ENCODE data around the gene LCT. TPM values are rescaled to one million over a fixed set of nuclear protein-coding genes. Genes with fewer than 3 reads are reported as not detected.
"Not testable (repeated sequence)": the region's sequence is repeated elsewhere in the genome, so short reads cannot be mapped to it uniquely, and the experiment has no call there.

The LCT gene
- polyA plus RNA-seq, 4 donors = 37.0 to 332 (median 73.6) TPM

DNA sequence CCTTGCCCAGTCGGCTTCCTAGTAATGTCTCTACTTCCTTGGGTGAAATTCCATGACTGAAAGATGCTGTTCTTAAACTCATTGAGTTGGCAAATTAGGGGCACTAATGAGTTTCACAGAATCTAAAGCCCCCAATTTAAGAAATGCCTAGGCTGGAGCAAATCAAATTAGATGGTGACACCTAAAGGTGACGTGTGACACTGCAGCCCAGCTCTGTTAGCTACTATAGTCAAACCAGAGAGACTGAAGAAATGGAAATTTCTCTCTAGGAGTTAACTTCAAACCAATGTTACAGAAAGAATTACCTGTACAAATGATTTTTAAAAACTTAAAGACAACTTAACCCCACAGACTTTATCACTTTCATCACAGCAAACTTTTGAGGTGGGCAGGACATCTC lies 37.2 kb downstream of the LCT start:
- Histone ChIP-seq H3K36me3 (ENCODE audit: control insufficient read depth in 3 of 3, insufficient read depth in 2 of 3, low read depth in 1 of 3, low read length in 3 of 3) (peaks cover 0 to 75% (median 18%) of the 10 kb centered on the region in 3 donors), H3K4me1 (ENCODE audit: control insufficient read depth in 3 of 3, insufficient read depth in 2 of 3, low read depth in 1 of 3, low read length in 2 of 3) (no peaks in the 10 kb centered on the region), H3K9me3 (ENCODE audit: control insufficient read depth in 2 of 2, insufficient read depth in 1 of 2, low read depth in 1 of 2, low read length in 1 of 2) (peaks cover 0 to 25% of the 10 kb centered on the region in 2 donors), H3K27me3 (ENCODE audit: control insufficient read depth in 3 of 3, insufficient read depth in 3 of 3, low read length in 3 of 3) (no peaks in the 10 kb centered on the region), H3K27ac (ENCODE audit: low read depth in 1 of 3, low read length in 2 of 3) (no peak overlapping the region), H3K4me3 (ENCODE audit: low read depth in 1 of 3, low read length in 3 of 3) (no peak overlapping the region)
- DNase-seq (no peak), FAIRE-seq (no peak)
- 45 to 62% (median 48%) methylated on average over 2 of the region's 2 CpGs for WGBS, 3 donors

DNA sequence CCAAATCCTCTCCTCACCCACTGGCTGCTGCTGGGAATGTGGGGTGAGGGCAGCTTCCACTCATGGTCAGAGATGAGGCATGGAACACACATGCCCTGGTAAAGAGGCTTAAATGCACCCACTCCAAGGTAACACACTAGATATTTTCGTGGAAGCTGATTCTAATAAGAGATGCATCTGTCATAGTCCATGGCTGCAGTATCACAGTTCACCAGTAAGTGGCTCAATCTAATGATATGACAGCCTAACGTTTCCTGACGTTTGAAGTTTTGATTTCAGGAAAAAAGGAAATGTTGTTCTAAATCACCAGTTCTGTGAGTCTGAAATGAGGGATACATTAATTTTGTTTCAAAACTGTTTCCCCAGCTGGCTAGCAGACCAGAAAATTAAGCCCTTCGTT lies 38.2 kb downstream of the LCT start:
- WGBS, 3 donors = 33 to 50% (median 39%) methylated on average over 4 of the region's 4 CpGs
- Histone ChIP-seq H3K4me3 (ENCODE audit: low read depth in 1 of 3, low read length in 3 of 3) (no peak overlapping the region), H3K27ac (ENCODE audit: low read depth in 1 of 3, low read length in 2 of 3) (no peak overlapping the region), H3K36me3 (ENCODE audit: control insufficient read depth in 3 of 3, insufficient read depth in 2 of 3, low read depth in 1 of 3, low read length in 3 of 3) (peaks cover 0 to 73% (median 18%) of the 10 kb centered on the region in 3 donors), H3K9me3 (ENCODE audit: control insufficient read depth in 2 of 2, insufficient read depth in 1 of 2, low read depth in 1 of 2, low read length in 1 of 2) (peaks cover 0 to 25% of the 10 kb centered on the region in 2 donors), H3K4me1 (ENCODE audit: control insufficient read depth in 3 of 3, insufficient read depth in 2 of 3, low read depth in 1 of 3, low read length in 2 of 3) (no peaks in the 10 kb centered on the region), H3K27me3 (ENCODE audit: control insufficient read depth in 3 of 3, insufficient read depth in 3 of 3, low read length in 3 of 3) (no peaks in the 10 kb centered on the region)
- no peak for DNase-seq
- FAIRE-seq = no peak

DNA sequence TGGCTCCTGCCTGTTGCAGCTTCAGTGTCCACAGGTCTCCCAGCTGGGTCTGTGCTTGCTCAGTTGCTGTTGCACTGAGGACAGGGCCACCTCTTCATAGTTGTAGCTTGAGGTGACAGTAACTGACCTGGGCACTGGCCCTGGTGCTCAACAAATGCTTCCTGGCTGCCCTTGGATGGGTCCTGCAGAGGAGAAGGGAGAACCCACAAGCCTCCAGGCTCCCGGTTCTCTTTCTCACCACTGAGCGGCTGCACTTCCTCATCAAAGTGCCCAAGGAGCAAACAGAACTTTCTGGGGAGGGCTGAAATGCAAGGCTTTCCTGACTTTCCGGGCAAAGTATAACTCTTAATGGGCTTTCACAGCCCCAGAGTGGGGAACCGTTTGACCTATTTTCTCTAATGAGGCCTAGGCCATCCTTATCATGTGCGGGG lies 38.7 kb downstream of the LCT start:
- Histone ChIP-seq H3K9me3 (ENCODE audit: control insufficient read depth in 2 of 2, insufficient read depth in 1 of 2, low read depth in 1 of 2, low read length in 1 of 2) (peaks cover 0 to 25% of the 10 kb centered on the region in 2 donors), H3K27me3 (ENCODE audit: control insufficient read depth in 3 of 3, insufficient read depth in 3 of 3, low read length in 3 of 3) (no peaks in the 10 kb centered on the region), H3K4me1 (ENCODE audit: control insufficient read depth in 3 of 3, insufficient read depth in 2 of 3, low read depth in 1 of 3, low read length in 2 of 3) (no peaks in the 10 kb centered on the region), H3K4me3 (ENCODE audit: low read depth in 1 of 3, low read length in 3 of 3) (no peak overlapping the region), H3K36me3 (ENCODE audit: control insufficient read depth in 3 of 3, insufficient read depth in 2 of 3, low read depth in 1 of 3, low read length in 3 of 3) (peaks cover 0 to 69% (median 15%) of the 10 kb centered on the region in 3 donors), H3K27ac (ENCODE audit: low read depth in 1 of 3, low read length in 2 of 3) (no peak overlapping the region)
- 61 to 95% (median 67%) methylated on average over 4 to 5 of the region's 5 CpGs for WGBS, 3 donors
- DNase-seq (no peak), FAIRE-seq (no peak)

DNA sequence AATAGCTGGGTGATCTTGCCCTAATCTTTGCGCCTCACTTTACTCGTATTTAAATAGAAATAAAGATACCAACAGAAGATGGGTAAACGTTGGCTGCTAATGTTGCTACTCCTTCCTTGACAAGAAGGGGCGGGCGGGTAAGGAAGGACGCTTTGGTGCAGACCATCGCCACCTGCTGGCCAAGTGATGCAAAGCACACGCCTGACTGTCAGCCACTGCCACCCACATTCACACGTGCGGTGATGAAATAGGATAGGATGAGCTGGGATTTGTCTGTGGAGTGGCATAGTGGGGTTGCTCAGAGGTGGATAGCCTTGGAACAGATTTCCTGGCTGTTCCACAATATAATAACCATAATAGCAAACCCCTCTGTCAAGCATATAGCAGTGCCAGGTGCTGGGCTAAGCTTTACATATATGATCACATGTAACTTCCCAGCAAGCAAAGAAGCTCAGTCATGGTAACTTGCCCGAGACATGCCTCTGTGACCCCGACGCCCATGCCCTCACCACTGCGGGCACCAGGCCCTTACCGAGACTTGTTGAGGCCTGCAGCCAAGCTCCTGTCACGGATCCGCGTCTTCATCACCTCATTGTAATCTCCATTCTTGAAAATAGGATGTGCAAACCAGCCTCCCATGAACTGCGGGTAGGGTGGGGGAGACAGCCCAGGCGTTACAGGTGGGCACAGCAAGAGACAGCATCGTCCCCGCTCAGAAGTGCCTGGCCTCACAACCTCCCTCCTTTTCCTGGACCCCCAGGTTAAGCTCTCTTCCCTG lies 39.3 kb downstream of the LCT start:
- Histone ChIP-seq H3K9me3 (ENCODE audit: control insufficient read depth in 2 of 2, insufficient read depth in 1 of 2, low read depth in 1 of 2, low read length in 1 of 2) (peaks cover 0 to 25% of the 10 kb centered on the region in 2 donors), H3K4me1 (ENCODE audit: control insufficient read depth in 3 of 3, insufficient read depth in 2 of 3, low read depth in 1 of 3, low read length in 2 of 3) (no peaks in the 10 kb centered on the region), H3K27ac (ENCODE audit: low read depth in 1 of 3, low read length in 2 of 3) (no peak overlapping the region), H3K27me3 (ENCODE audit: control insufficient read depth in 3 of 3, insufficient read depth in 3 of 3, low read length in 3 of 3) (no peaks in the 10 kb centered on the region), H3K4me3 (ENCODE audit: low read depth in 1 of 3, low read length in 3 of 3) (no peak overlapping the region), H3K36me3 (ENCODE audit: control insufficient read depth in 3 of 3, insufficient read depth in 2 of 3, low read depth in 1 of 3, low read length in 3 of 3) (peaks cover 0 to 73% (median 14%) of the 10 kb centered on the region in 3 donors)
- 51 to 55% (median 51%) methylated on average over 22 of the region's 22 CpGs for WGBS, 3 donors
- DNase-seq (peak; percentile 71 to 86), FAIRE-seq (no peak)

DNA sequence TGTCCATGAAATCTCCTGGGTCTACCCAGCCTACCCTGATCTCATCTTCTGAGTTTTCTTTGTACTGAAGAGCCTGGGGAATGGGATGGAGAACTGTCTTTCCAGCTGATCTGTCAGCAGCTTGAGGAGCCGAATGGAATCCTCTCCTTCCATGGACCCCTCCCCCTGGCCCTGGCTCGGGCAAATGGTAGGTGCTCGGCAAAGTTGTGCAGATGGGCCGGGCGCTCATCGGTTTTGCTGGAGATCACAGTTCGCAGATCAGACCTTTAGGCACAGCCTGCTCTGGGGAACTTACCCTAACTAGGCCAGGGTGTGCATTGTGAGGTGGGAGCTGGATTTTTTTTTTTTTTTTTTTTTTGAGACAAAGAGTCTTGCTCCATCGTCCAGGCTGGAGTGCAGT lies 40.4 kb downstream of the LCT start:
- DNase-seq (peak in 1 of 2 donors; percentile 2), FAIRE-seq (no peak)
- peaks cover 0 to 75% (median 12%) of the 10 kb centered on the region in 3 donors for H3K36me3 ChIP-seq (ENCODE audit: control insufficient read depth in 3 of 3, insufficient read depth in 2 of 3, low read depth in 1 of 3, low read length in 3 of 3)
- H3K27me3 ChIP-seq (ENCODE audit: control insufficient read depth in 3 of 3, insufficient read depth in 3 of 3, low read length in 3 of 3) = no peaks in the 10 kb centered on the region
- no peak overlapping the region for H3K4me3 ChIP-seq (ENCODE audit: low read depth in 1 of 3, low read length in 3 of 3)
- H3K4me1 ChIP-seq (ENCODE audit: control insufficient read depth in 3 of 3, insufficient read depth in 2 of 3, low read depth in 1 of 3, low read length in 2 of 3) = no peaks in the 10 kb centered on the region
- H3K9me3 ChIP-seq (ENCODE audit: control insufficient read depth in 2 of 2, insufficient read depth in 1 of 2, low read depth in 1 of 2, low read length in 1 of 2) = peaks cover 0 to 25% of the 10 kb centered on the region in 2 donors
- no peak overlapping the region for H3K27ac ChIP-seq (ENCODE audit: low read depth in 1 of 3, low read length in 2 of 3)
- 95 to 97% (median 97%) methylated on average over 8 of the region's 8 CpGs for WGBS, 3 donors

- FAIRE-seq; H3K27ac ChIP-seq (ENCODE audit: low read depth in 1 of 3, low read length in 2 of 3); H3K4me3 ChIP-seq (ENCODE audit: low read depth in 1 of 3, low read length in 3 of 3); H3K4me1 ChIP-seq (ENCODE audit: control insufficient read depth in 3 of 3, insufficient read depth in 2 of 3, low read depth in 1 of 3, low read length in 2 of 3); H3K27me3 ChIP-seq (ENCODE audit: control insufficient read depth in 3 of 3, insufficient read depth in 3 of 3, low read length in 3 of 3); DNase-seq: not testable (repeated sequence)
- H3K36me3 ChIP-seq (ENCODE audit: control insufficient read depth in 3 of 3, insufficient read depth in 2 of 3, low read depth in 1 of 3, low read length in 3 of 3) = peaks cover 0 to 76% (median 8%) of the 10 kb centered on the region in 3 donors
- 88 to 91% (median 91%) methylated on average over 4 of the region's 4 CpGs for WGBS, 3 donors
- H3K9me3 ChIP-seq (ENCODE audit: control insufficient read depth in 2 of 2, insufficient read depth in 1 of 2, low read depth in 1 of 2, low read length in 1 of 2) = peaks cover 0 to 16% of the 10 kb centered on the region in 2 donors
These were observed 41.3 kb downstream of the LCT start for GRCh38 chr2:135795641-135796040.

- Histone ChIP-seq H3K4me3 (ENCODE audit: low read depth in 1 of 3, low read length in 3 of 3) (no peak overlapping the region), H3K27ac (ENCODE audit: low read depth in 1 of 3, low read length in 2 of 3) (no peak overlapping the region), H3K36me3 (ENCODE audit: control insufficient read depth in 3 of 3, insufficient read depth in 2 of 3, low read depth in 1 of 3, low read length in 3 of 3) (peaks cover 5 to 69% (median 16%) of the 10 kb centered on the region in 3 donors), H3K27me3 (ENCODE audit: control insufficient read depth in 3 of 3, insufficient read depth in 3 of 3, low read length in 3 of 3) (no peaks in the 10 kb centered on the region), H3K9me3 (ENCODE audit: control insufficient read depth in 2 of 2, insufficient read depth in 1 of 2, low read depth in 1 of 2, low read length in 1 of 2) (peaks cover 0 to 4% of the 10 kb centered on the region in 2 donors), H3K4me1 (ENCODE audit: control insufficient read depth in 3 of 3, insufficient read depth in 2 of 3, low read depth in 1 of 3, low read length in 2 of 3) (no peaks in the 10 kb centered on the region)
- DNase-seq (peak in 1 of 2 donors; percentile 9), FAIRE-seq (no peak)
- WGBS, 3 donors = 72 to 81% (median 79%) methylated on average over 7 of the region's 7 CpGs
These were observed 44.4 kb downstream of the LCT start for GRCh38 chr2:135792401-135793150.

GRCh38 chr2:135791418-135792190 lies 45.4 kb downstream of the LCT start:
- Histone ChIP-seq H3K27me3 (ENCODE audit: control insufficient read depth in 3 of 3, insufficient read depth in 3 of 3, low read length in 3 of 3) (no peaks in the 10 kb centered on the region), H3K27ac (ENCODE audit: low read depth in 1 of 3, low read length in 2 of 3) (no peak overlapping the region), H3K4me1 (ENCODE audit: control insufficient read depth in 3 of 3, insufficient read depth in 2 of 3, low read depth in 1 of 3, low read length in 2 of 3) (no peaks in the 10 kb centered on the region), H3K9me3 (ENCODE audit: control insufficient read depth in 2 of 2, insufficient read depth in 1 of 2, low read depth in 1 of 2, low read length in 1 of 2) (peaks cover 0 to 4% of the 10 kb centered on the region in 2 donors), H3K36me3 (ENCODE audit: control insufficient read depth in 3 of 3, insufficient read depth in 2 of 3, low read depth in 1 of 3, low read length in 3 of 3) (peaks cover 5 to 61% (median 16%) of the 10 kb centered on the region in 3 donors), H3K4me3 (ENCODE audit: low read depth in 1 of 3, low read length in 3 of 3) (no peak overlapping the region)
- WGBS, 3 donors = 88 to 97% (median 89%) methylated on average over 2 of the region's 2 CpGs
- DNase-seq (peak in 1 of 2 donors; percentile 6), FAIRE-seq (no peak)
